Motor neuron (in vitro differentiated cells): ENCODE measurements around the gene FBXL19. TPM values are rescaled to one million over a fixed set of nuclear protein-coding genes. Genes with fewer than 3 reads are reported as not detected.
"Not testable (repeated sequence)": the region's sequence is repeated elsewhere in the genome, so short reads cannot be mapped to it uniquely, and the experiment has no call there.

ENCODE experiments used
- ATAC-seq, 8 experiments: fragments of 200-7000 bp; cut with Tn5 transposase; replicated peaks in 6 of 8; 2 replicates each; pipeline ENCODE4 v1.8.0; 2021; ENCODE audit warnings: mild to moderate bottlenecking in 8 of 8, moderate library complexity in 8 of 8
- H3K27ac ChIP-seq, 2 donors: fragments of 250-450 bp; sonication (Bioruptor Pico); 2 replicates each; pipeline ENCODE4 v1.9.0; 2021; ENCODE audit warnings: antibody characterized with exemption in 2 of 2, mild to moderate bottlenecking in 2 of 2, moderate library complexity in 1 of 2
- H3K4me1 ChIP-seq, 2 donors: fragments of 250-450 bp; sonication (Bioruptor Pico); replicated peaks in 1 of 2; 2 replicates each; pipeline ENCODE4 v1.6.1; 2021; ENCODE audit warnings: antibody characterized with exemption in 2 of 2, mild to moderate bottlenecking in 2 of 2, moderate library complexity in 1 of 2
- H3K4me3 ChIP-seq, 5 donors: fragments of 250-450 bp; sonication (Bioruptor Pico); 2 replicates each; pipeline ENCODE4 v1.9.0; 2021; ENCODE audit warnings: antibody characterized with exemption in 5 of 5, mild to moderate bottlenecking in 5 of 5, moderate library complexity in 4 of 5
- WGBS, 10 experiments: fragments of 450-650 bp; shearing (Covaris generic); methylation state at CpG; one replicate each; pipeline ENCODE4 v1.0.0; 2022; 5-methylcytosine and 5-hydroxymethylcytosine counted together
- in situ Hi-C, 9 experiments: fragments of 400-800 bp; cut with MboI; loops; one replicate each; pipeline ENCODE4 v1.15.0; 2021; ENCODE audit warnings: low sequenced_read_pairs in 9 of 9, low pct_unique_long_range_greater_than_20kb in 2 of 9; ENCODE audit not compliant: unreplicated experiment in 9 of 9
- total RNA-seq, 8 experiments: library from RNA; unstranded; fragments of 300-600 nt; gene quantifications; 2 replicates each; pipeline versions ENCODE4 v1.2.3 to v1.2.4, GENCODE V29; 2022

The FBXL19 gene
- total RNA-seq, 8 experiments from 2014 or later: 10.4 to 49.8 (median 31.4) TPM

DNA sequence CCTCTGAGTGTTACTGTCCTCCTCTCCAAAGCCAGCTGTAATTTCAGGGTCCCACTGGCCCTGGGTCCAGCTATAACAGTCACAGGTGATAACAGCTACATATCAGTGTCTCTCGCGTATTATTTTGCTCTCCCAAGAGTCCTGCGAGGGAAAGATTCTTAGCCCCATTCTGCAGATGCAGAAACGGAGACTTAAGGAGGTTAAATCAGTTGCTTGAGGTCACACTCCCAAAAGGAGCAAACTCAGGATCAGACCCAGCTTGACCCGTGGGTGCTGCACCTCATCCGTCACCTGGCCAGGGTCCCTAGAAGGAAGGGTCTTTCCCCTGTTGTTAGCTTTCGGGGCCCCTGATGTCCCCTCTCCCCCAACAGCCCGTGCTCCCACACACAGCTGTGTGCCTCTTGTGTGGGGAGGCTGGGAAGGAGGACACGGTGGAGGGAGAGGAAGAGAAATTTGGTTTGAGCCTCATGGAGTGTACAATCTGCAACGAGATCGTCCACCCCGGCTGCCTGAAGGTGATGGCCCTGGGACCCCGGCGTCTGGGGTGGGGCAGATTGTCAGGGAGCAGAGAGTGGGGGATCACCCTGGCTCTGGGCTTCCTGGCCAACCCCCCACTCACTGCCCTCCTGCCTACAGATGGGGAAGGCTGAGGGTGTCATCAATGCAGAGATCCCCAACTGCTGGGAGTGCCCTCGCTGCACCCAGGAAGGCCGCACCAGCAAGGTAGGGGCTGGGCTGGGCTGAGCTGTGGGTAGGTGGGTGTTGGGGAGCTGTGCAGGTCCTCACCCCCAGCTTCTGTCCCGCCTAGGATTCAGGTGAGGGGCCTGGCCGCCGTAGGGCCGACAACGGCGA is 3.8 kb downstream of the FBXL19 start:
- Histone ChIP-seq H3K4me3 (no peak overlapping the region), H3K4me1 (peaks cover 4 to 6% of the 10 kb centered on the region in 2 donors), H3K27ac (peak overlapping the region; percentile 23 to 57)
- no peak for ATAC-seq
- 96 to 100% (median 100%) methylated on average over 1 to 4 of the region's 22 CpGs; no CpG with 5 or more reads in 7 of the 10 experiments for WGBS, 10 experiments
- in situ Hi-C loops: no loop called here

DNA sequence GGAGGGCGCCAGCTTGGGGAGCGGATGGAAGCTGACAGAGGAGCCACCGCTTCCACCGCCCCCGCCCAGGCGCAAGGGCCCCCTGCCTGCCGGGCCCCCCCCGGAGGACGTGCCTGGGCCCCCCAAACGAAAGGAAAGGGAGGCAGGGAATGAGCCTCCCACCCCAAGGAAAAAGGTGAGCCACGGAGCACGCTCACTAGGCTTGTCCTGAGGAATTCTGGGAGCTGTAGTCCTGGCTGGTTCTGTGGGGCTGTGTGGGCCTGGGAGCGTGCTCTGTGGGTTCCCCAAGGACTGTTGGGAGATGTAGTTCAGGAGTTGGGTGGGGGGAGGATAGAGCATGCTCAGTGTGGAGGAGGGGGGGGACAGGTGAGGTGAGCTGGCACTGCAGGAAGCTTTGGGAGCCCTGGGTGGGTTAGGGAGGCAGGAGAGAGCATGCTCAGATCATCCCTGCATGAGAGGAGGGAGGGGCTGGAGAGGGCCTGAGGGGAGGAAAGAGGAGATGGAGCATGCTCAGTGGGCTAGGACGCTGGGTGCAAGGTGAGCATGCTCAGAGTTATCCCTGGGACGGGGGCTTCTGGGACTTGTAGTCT is 4.5 kb downstream of the FBXL19 start:
- peak; percentile 7 to 75 (median 73) for ATAC-seq
- WGBS, 10 experiments: 83 to 100% methylated on average over 1 to 2 of the region's 15 CpGs; no CpG with 5 or more reads in 8 of the 10 experiments
- Histone ChIP-seq H3K27ac (peak overlapping the region; percentile 23 to 57), H3K4me1 (peaks cover 4 to 6% of the 10 kb centered on the region in 2 donors), H3K4me3 (no peak overlapping the region)
- in situ Hi-C loops: no loop called here

DNA sequence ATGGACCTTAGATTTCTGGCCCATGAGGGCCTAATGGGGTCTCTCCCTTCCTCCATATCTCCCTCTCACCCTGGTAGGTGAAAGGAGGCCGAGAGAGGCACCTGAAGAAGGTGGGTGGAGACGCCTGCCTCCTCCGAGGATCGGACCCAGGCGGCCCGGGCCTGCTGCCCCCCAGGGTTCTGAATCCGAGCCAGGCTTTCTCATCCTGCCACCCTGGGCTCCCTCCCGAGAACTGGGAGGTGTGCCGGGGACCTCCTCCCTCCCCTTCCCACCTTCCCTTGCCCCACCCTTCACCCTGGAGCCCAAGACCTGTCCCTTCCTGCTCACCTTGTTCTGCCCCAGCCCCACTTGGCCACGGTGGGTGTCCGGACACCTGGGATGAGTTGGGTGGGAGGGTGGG is 5.0 kb downstream of the FBXL19 start:
- WGBS, 10 experiments: no CpG with 5 or more reads among the region's 11 CpGs
- ATAC-seq: no peak
- H3K4me3 ChIP-seq: no peak overlapping the region
- peaks cover 4 to 6% of the 10 kb centered on the region in 2 donors for H3K4me1 ChIP-seq
- in situ Hi-C loops: no loop called here
- peak overlapping the region in 1 of 2 donors; percentile 44 for H3K27ac ChIP-seq

DNA sequence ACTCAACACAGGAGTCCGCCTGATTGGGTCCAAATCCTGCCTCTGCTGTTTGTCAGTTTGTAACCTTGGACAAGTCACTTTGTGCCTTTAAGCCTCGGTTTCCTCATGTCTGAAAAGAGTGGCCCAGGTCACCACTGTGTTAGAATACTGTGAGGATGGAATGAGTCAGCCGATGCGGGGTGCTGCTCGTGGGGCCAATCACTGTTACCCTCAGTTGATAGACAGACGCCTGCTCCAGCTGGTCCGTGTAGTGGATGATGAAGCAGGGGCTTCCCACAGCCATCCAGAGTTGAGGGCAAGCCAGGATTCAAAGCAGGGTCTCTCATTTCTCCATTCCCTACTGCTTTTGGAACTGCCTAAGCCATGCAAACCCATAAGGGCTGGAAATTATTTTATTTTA is 5.8 kb downstream of the FBXL19 start:
- H3K4me3 ChIP-seq: no peak overlapping the region
- in situ Hi-C loops: no loop called here
- H3K4me1 ChIP-seq: peaks cover 4 to 6% of the 10 kb centered on the region in 2 donors
- 20 to 100% (median 86%) methylated on average over 1 to 6 of the region's 7 CpGs; no CpG with 5 or more reads in 1 of the 10 experiments for WGBS, 10 experiments
- ATAC-seq: no peak
- no peak overlapping the region for H3K27ac ChIP-seq

DNA sequence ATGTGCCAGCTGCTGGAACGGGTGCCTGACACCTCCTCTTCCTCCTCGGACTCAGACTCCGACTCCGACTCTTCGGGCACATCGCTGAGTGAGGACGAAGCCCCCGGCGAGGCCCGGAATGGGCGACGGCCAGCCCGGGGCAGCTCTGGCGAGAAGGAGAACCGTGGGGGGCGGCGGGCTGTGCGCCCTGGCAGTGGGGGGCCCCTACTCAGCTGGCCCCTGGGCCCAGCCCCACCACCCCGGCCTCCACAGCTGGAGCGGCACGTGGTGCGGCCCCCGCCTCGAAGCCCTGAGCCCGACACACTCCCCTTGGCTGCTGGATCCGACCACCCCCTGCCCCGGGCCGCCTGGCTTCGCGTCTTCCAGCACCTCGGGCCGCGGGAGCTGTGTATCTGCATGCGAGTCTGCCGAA is 6.8 kb downstream of the FBXL19 start:
- Histone ChIP-seq H3K4me1 (peaks cover 4 to 6% of the 10 kb centered on the region in 2 donors), H3K4me3 (no peak overlapping the region), H3K27ac (no peak overlapping the region)
- in situ Hi-C loops: no loop called here
- WGBS, 10 experiments: 100% methylated on average over 2 of the region's 35 CpGs; no CpG with 5 or more reads in 9 of the 10 experiments
- ATAC-seq: no peak

DNA sequence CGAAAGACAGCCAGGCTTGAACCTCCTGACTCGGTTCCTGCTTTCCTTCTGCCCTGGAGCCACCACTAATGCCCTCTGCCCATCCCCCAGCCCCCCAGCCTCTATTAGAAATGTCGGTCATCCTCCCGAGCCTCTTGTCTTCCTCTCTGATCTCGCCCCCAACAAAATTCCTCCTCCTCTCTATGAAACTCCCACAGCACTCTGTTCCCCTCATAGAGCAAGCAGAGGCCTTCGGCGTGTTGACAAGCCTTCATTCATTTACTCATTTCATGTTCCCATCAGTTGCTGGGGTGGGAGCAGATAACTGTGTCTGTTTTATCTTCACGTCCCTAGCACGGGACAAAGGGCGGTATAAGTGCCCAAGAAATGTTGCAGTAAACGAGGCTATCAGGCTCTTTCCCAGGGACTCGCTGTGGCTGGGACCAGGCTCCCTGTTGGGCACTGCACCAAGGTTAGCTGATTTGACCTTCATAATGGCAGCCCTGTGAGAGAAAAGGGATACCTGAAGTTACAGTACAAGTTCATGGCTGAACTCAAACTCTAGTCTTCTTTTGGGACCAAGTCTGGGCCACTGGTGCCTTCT is 7.8 kb downstream of the FBXL19 start:
- in situ Hi-C loops: no loop called here
- no peak overlapping the region for H3K27ac ChIP-seq

DNA sequence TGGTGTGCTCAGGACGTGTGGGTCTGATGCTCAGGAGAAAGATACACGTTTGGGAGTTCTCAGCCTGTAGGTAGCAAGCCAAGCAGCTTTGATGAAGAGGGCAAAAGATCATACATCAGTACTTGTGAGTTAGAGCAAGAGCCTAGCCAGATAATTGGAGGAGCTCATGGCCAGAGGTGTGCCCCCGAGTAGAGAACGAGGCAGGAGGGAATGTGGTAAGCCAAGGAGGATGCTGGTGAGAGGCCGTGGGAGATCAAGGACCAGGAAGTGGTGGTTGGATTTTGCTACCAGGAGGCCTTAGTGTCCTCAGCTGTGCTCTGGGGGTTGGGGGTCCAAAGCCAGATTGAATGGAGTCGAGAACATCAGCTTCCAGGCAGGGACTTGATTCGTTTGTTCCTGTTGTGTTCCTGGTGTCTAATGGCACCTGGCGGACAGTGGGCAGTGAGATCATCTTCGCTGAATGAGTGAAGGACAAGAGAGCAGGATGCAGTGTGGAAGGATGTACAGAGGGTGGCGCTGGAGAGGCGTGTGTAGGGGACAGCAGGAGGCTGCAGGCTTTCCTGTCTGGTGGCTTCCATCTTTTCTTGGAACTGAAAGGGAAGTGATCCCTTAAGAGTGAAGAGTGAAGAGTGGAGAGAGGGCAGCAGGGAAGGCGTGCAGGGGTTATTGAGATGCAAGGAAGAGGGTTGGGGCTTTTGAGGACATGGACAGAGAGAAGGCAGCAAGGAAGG is 11.6 kb downstream of the FBXL19 start:
- WGBS, 10 experiments: 44 to 95% (median 65%) methylated on average over 1 to 8 of the region's 12 CpGs; no CpG with 5 or more reads in 3 of the 10 experiments
- in situ Hi-C loops: no loop called here
- ATAC-seq: peak; percentile 65 to 95 (median 84)
- no peak overlapping the region for H3K27ac ChIP-seq
- peaks cover 0 to 2% of the 10 kb centered on the region in 2 donors for H3K4me1 ChIP-seq
- H3K4me3 ChIP-seq: no peak overlapping the region

More for the DNA sequence above, 7.8 kb downstream of the FBXL19 start:
- Histone ChIP-seq H3K4me3 (no peak overlapping the region), H3K4me1 (peaks cover 6% of the 10 kb centered on the region in 2 donors)
- WGBS, 10 experiments: 0 to 79% (median 67%) methylated on average over 1 to 11 of the region's 12 CpGs; no CpG with 5 or more reads in 1 of the 10 experiments
- no peak for ATAC-seq

DNA sequence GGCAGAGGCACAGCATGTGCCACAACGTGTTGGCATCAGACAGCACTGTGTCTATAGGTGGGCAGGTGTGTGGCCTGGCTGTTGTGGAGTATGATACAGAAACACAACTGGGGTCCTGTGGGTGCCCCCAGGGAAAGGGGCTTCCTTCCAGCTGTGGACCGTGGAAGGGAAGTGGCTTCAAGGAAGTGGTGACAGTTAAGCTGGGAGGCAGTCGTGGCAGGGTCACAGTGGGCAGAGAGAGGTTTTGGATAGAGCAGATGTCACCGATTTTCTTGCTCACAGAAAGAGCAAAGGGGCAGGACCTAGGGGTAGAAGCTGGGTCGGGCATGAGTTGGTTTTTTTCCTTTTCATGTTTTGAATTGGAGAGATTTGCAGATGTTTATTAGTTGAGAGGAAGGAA is 14.3 kb downstream of the FBXL19 start:
- H3K27ac ChIP-seq: no peak overlapping the region
- in situ Hi-C loops: no loop called here
- WGBS, 10 experiments: 41 to 100% (median 84%) methylated on average over 1 to 5 of the region's 5 CpGs; no CpG with 5 or more reads in 3 of the 10 experiments
- H3K4me1 ChIP-seq: peaks cover 0 to 2% of the 10 kb centered on the region in 2 donors
- ATAC-seq: no peak
- H3K4me3 ChIP-seq: no peak overlapping the region

DNA sequence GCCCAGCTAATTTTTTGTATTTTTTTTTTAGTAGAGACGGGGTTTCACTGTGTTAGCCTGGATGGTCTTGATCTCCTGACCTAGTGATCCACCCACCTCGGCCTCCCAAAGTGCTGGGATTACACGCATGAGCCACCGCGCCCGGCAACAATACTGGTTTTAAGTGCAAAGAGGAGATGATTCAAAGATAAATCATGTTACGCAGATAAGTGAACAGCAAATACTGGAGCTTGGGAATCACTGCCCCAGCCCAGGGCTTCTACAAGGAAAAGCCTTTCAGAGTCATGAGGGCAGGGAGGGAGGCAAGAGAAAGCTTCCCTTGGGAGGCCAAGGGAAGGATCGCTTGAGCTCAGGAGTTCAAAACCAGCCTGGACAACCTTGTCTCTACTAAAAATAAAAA is 16.2 kb downstream of the FBXL19 start:
- H3K27ac ChIP-seq, ATAC-seq, H3K4me3 ChIP-seq, H3K4me1 ChIP-seq, in situ Hi-C loops: not testable (repeated sequence)
- 89 to 100% (median 99%) methylated on average over 1 to 8 of the region's 8 CpGs; no CpG with 5 or more reads in 4 of the 10 experiments for WGBS, 10 experiments

DNA sequence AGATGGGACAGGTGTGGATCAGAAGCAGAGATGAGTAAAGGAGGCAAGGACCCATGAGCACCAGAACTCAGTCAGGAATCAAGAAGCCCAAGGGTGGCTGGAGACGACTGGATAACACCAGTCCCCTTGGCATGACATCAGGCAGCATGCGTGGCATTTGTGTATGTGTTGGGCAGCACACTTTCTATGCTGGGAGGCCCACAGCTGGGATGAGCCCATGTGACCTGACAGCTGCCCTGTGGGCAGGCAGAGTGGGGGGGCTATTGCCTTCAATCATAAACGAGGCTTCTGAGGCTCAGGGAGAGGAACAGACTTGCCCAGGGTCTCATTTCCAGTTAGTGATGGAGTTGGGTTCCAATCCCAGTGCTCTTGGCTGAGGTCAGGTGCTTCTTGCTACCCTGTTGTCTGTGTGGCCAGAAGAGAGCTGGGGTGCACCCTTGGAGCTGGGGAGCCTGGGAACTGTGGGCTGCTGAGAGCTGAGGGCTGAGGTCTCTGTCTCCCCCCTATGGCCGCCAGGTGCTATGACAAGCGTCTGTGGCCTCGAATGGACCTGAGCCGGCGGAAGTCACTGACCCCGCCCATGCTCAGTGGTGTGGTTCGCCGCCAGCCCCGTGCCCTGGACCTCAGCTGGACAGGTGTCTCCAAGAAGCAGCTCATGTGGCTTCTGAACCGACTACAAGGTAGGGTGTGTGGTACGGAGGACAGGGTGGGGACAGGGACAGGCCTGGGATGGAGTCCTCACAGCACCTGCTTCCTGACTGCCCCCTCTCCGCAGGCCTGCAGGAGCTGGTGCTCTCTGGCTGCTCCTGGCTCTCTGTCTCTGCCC is 18.4 kb downstream of the FBXL19 start:
- Histone ChIP-seq H3K27ac (no peak overlapping the region), H3K4me1 (peaks cover 0 to under 1% of the 10 kb centered on the region in 2 donors), H3K4me3 (no peak overlapping the region)
- in situ Hi-C loops: no loop called here
- 30 to 75% (median 48%) methylated on average over 1 to 10 of the region's 15 CpGs; no CpG with 5 or more reads in 6 of the 10 experiments for WGBS, 10 experiments
- ATAC-seq: peak; percentile 72 to 99 (median 78)

DNA sequence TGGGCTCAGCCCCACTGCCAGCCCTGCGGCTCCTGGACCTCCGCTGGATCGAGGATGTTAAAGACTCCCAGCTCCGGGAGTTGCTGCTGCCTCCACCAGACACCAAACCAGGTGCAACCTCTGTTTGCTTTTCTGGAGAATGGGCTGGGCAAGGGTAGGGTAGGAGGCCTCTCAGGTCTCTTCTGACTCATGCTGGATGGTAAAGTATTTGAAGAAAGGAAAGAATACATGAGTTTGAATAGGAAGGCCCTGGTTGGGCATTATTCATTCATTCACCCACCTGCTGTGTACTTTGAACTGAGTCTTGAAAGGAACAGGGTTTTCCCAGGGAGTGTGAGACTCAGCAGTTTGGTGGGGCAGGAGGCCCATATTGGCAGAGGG is 19.0 kb downstream of the FBXL19 start:
- ATAC-seq: no peak
- H3K4me3 ChIP-seq: no peak overlapping the region
- peaks cover 2 to 6% of the 10 kb centered on the region in 2 donors for H3K4me1 ChIP-seq
- WGBS, 10 experiments: 67 to 70% methylated on average over 2 to 3 of the region's 4 CpGs; no CpG with 5 or more reads in 8 of the 10 experiments
- H3K27ac ChIP-seq: no peak overlapping the region
- in situ Hi-C loops: no loop called here

DNA sequence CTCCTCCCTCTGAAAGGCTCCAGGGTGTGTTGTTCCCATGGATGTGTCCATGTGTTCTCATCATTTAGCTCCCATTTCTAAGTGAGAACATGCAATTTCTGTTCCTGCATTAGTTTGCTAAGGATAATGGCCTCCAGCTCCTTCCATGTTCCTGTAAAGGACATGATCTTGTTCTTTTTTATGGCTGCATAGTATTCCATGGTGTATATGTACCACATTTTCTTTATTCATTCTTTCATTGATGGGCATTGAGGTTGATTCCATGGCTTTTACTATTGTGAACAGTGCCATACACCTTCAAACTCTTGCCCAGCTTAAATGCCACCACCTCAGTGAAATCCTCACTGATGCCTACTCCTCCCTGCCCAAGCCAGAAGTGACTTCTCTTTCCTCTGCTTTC is 21.0 kb downstream of the FBXL19 start:
- no peak for ATAC-seq
- H3K4me1 ChIP-seq: peaks cover 4 to 6% of the 10 kb centered on the region in 2 donors
- in situ Hi-C loops: no loop called here
- no peak overlapping the region for H3K4me3 ChIP-seq
- no peak overlapping the region for H3K27ac ChIP-seq
